Stomach smooth muscle (tissue), 2 donors: ENCODE results near the gene GSTK1.
"Not testable (repeated sequence)": the region's sequence is repeated elsewhere in the genome, so short reads cannot be mapped to it uniquely, and the experiment has no call there.

Experiments used
- H3K27ac ChIP-seq: one replicate; pipeline ENCODE4 v1.7.0; 2013; ENCODE audit warnings: mild to moderate bottlenecking, low read length, inconsistent platforms
- H3K27me3 ChIP-seq, 2 donors: one replicate each; pipeline ENCODE4 v1.7.0; 2013; ENCODE audit warnings: low read length in 2 of 2; ENCODE audit not compliant: insufficient read depth in 2 of 2, control insufficient read depth in 1 of 2
- H3K36me3 ChIP-seq, 2 donors: one replicate each; pipeline ENCODE4 v1.7.0; 2013; ENCODE audit warnings: low read length in 2 of 2; ENCODE audit not compliant: control insufficient read depth in 2 of 2, insufficient read depth in 2 of 2
- H3K4me1 ChIP-seq: one replicate; pipeline ENCODE4 v1.7.0; 2013; ENCODE audit warnings: low read length; ENCODE audit not compliant: control insufficient read depth, insufficient read depth
- H3K4me3 ChIP-seq, 2 donors: one replicate each; pipeline ENCODE4 v1.7.0; 2013; ENCODE audit warnings: low read length in 2 of 2
- H3K9ac ChIP-seq, 2 donors: one replicate each; pipeline ENCODE4 v1.7.0; 2013; ENCODE audit warnings: low read length in 2 of 2, mild to moderate bottlenecking in 1 of 2
- H3K9me3 ChIP-seq, 2 donors: one replicate each; pipeline ENCODE4 v1.7.0; 2013; ENCODE audit warnings: low read length in 2 of 2; ENCODE audit not compliant: control insufficient read depth in 2 of 2
- donor health status: healthy.
- donor health status: Pancreatic carcinoma.

The GSTK1 gene

GRCh38 chr7:143263266-143264195, at the start of gene GSTK1:
TSS of gene GSTK1 (plus strand) at chr7:143263441. CDS start at chr7:143263514, 73 bp downstream.
- Histone ChIP-seq H3K4me3 (peak within 1 kb of the TSS; percentile 94 to 95), H3K27me3 (no peaks in the 10 kb centered on the region), H3K27ac (peak within 1 kb of the TSS; percentile 67), H3K9ac (peak within 1 kb of the TSS; percentile 85 to 86), H3K4me1 (peaks cover 14% of the 10 kb centered on the region), H3K9me3 (no peaks in the 10 kb centered on the region), H3K36me3 (peaks cover 14 to 16% of the 10 kb centered on the region in 2 donors)

- H3K4me3 ChIP-seq, H3K9me3 ChIP-seq, H3K27me3 ChIP-seq, H3K36me3 ChIP-seq, H3K4me1 ChIP-seq, H3K27ac ChIP-seq, H3K9ac ChIP-seq: not testable (repeated sequence)
These were observed 49.8 kb upstream of the GSTK1 start for GRCh38 chr7:143213478-143213877.

GRCh38 chr7:143214789-143215679, 48.2 kb upstream of the GSTK1 start:
- Histone ChIP-seq H3K27ac (no peak overlapping the region), H3K9me3 (no peaks in the 10 kb centered on the region), H3K4me3 (no peak overlapping the region)

GRCh38 chr7:143216151-143216550, 47.1 kb upstream of the GSTK1 start:
- no peaks in the 10 kb centered on the region for H3K36me3 ChIP-seq
- peak overlapping the region in 1 of 2 donors; percentile 29 for H3K9ac ChIP-seq
- no peak overlapping the region for H3K4me3 ChIP-seq
- H3K9me3 ChIP-seq: no peaks in the 10 kb centered on the region
- no peaks in the 10 kb centered on the region for H3K27me3 ChIP-seq
- H3K27ac ChIP-seq: no peak overlapping the region
- H3K4me1 ChIP-seq: no peaks in the 10 kb centered on the region

More at GRCh38 chr7:143214789-143215679, 48.2 kb upstream of the GSTK1 start:
- Histone ChIP-seq H3K9ac (no peak overlapping the region), H3K27me3 (no peaks in the 10 kb centered on the region), H3K36me3 (no peaks in the 10 kb centered on the region), H3K4me1 (no peaks in the 10 kb centered on the region)

GRCh38 chr7:143216686-143217085, 46.6 kb upstream of the GSTK1 start:
- no peaks in the 10 kb centered on the region for H3K36me3 ChIP-seq
- H3K4me1 ChIP-seq: no peaks in the 10 kb centered on the region
- H3K9ac ChIP-seq: no peak overlapping the region
- no peak overlapping the region for H3K27ac ChIP-seq
- no peak overlapping the region for H3K4me3 ChIP-seq
- no peaks in the 10 kb centered on the region for H3K9me3 ChIP-seq
- no peaks in the 10 kb centered on the region for H3K27me3 ChIP-seq

GRCh38 chr7:143217806-143218205, 45.4 kb upstream of the GSTK1 start:
- H3K27me3 ChIP-seq: no peaks in the 10 kb centered on the region
- H3K36me3 ChIP-seq: no peaks in the 10 kb centered on the region
- H3K9me3 ChIP-seq: no peaks in the 10 kb centered on the region
- H3K4me3 ChIP-seq: no peak overlapping the region
- H3K4me1 ChIP-seq: no peaks in the 10 kb centered on the region
- no peak overlapping the region for H3K27ac ChIP-seq
- H3K9ac ChIP-seq: no peak overlapping the region

- Histone ChIP-seq H3K36me3 (no peaks in the 10 kb centered on the region), H3K9me3 (no peaks in the 10 kb centered on the region), H3K27ac (no peak overlapping the region), H3K4me3 (no peak overlapping the region), H3K4me1 (no peaks in the 10 kb centered on the region), H3K9ac (no peak overlapping the region), H3K27me3 (no peaks in the 10 kb centered on the region)
These were observed 42.0 kb upstream of the GSTK1 start for GRCh38 chr7:143221286-143221685.

- Histone ChIP-seq H3K4me1 (no peaks in the 10 kb centered on the region), H3K27ac (no peak within 1 kb of the TSS), H3K36me3 (no peaks in the 10 kb centered on the region), H3K9me3 (no peaks in the 10 kb centered on the region), H3K4me3 (no peak within 1 kb of the TSS), H3K9ac (no peak within 1 kb of the TSS), H3K27me3 (no peaks in the 10 kb centered on the region)
These were observed 41.5 kb upstream of the GSTK1 start, which contains the start of gene TAS2R40 for GRCh38 chr7:143221737-143222136. TSS of gene TAS2R40 (plus strand) at chr7:143222037. CDS start at chr7:143222079, 42 bp downstream.

GRCh38 chr7:143222782-143223181, 40.5 kb upstream of the GSTK1 start:
- H3K9me3 ChIP-seq: no peaks in the 10 kb centered on the region
- H3K4me1 ChIP-seq: no peaks in the 10 kb centered on the region
- H3K4me3 ChIP-seq: no peak overlapping the region
- H3K9ac ChIP-seq: no peak overlapping the region
- no peak overlapping the region for H3K27ac ChIP-seq
- H3K36me3 ChIP-seq: no peaks in the 10 kb centered on the region
- no peaks in the 10 kb centered on the region for H3K27me3 ChIP-seq

GRCh38 chr7:143223784-143224183, 39.5 kb upstream of the GSTK1 start:
- Histone ChIP-seq H3K4me3 (no peak overlapping the region), H3K36me3 (no peaks in the 10 kb centered on the region), H3K9ac (no peak overlapping the region), H3K9me3 (no peaks in the 10 kb centered on the region), H3K27me3 (no peaks in the 10 kb centered on the region), H3K27ac (no peak overlapping the region), H3K4me1 (no peaks in the 10 kb centered on the region)
